Activated T-helper 17 cell treated with anti-CD3 and anti-CD28 coated beads, Interleukin-2, amount 50 U/mL, for 72 hours (primary cell): ENCODE data around the gene TNFAIP8. TPM values are rescaled to one million over a fixed set of nuclear protein-coding genes. Genes with fewer than 3 reads are reported as not detected.
A peak's percentile ranks its signal among the peaks of the same experiment; 100 is the strongest.

Source experiments
- ATAC-seq: fragments of 150-1000 bp; cut with Tn5 transposase; replicated peaks from 2 replicates; pipeline ENCODE4 v1.10.0; 2021; ENCODE audit warnings: mild to moderate bottlenecking, moderate library complexity
- H3K27ac Mint-ChIP-seq: one replicate; pipeline ENCODE4 v1.8.0; 2022; ENCODE audit warnings: mixed read lengths
- H3K27me3 Mint-ChIP-seq: one replicate; pipeline ENCODE4 v1.8.0; 2022; ENCODE audit warnings: mixed read lengths
- H3K36me3 Mint-ChIP-seq: one replicate; pipeline ENCODE4 v1.8.0; 2022; ENCODE audit warnings: low read depth, mild to moderate bottlenecking, mixed read lengths
- H3K4me1 Mint-ChIP-seq: one replicate; pipeline ENCODE4 v1.8.0; 2022; ENCODE audit warnings: mixed read lengths
- H3K4me3 Mint-ChIP-seq: one replicate; pipeline ENCODE4 v1.8.0; 2022; ENCODE audit warnings: mild to moderate bottlenecking, mixed read lengths
- H3K9me3 Mint-ChIP-seq: one replicate; pipeline ENCODE4 v1.8.0; 2022; ENCODE audit warnings: mixed read lengths
- total RNA-seq, 2 donors: library from RNA; stranded (reverse); gene quantifications; one replicate each; pipeline ENCODE4 v1.2.3, GENCODE V29; 2022

TNFAIP8 gene
- total RNA-seq, 2 donors from 2014 or later = 129 to 170 TPM

DNA sequence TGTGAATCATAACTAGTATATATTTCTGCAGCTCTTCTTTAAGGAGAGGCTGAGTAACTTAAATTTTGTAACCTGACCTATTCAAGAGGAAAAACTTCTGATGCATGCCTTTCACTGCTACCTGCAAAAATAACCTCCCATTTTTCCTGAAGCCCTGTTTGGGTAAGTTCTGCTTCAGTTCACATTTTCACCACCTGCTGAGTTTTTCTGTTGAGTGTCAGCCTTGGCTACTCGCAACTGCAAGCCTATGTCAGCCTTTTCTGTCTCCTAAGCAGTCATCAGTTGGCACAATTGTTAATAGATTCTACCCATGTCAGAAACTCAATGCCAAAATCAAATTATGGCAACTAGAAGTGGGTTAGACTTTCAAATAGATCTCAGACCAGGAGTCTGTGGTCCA, 8.2 kb upstream of the TNFAIP8 start:
- Mint-ChIP-seq H3K4me1 (peaks cover 78% of the 10 kb centered on the region), H3K27me3 (no peaks in the 10 kb centered on the region), H3K9me3 (no peaks in the 10 kb centered on the region), H3K27ac (peak overlapping the region; percentile 76), H3K36me3 (peaks cover 77% of the 10 kb centered on the region), H3K4me3 (peak overlapping the region; percentile 51)
- ATAC-seq = no peak

DNA sequence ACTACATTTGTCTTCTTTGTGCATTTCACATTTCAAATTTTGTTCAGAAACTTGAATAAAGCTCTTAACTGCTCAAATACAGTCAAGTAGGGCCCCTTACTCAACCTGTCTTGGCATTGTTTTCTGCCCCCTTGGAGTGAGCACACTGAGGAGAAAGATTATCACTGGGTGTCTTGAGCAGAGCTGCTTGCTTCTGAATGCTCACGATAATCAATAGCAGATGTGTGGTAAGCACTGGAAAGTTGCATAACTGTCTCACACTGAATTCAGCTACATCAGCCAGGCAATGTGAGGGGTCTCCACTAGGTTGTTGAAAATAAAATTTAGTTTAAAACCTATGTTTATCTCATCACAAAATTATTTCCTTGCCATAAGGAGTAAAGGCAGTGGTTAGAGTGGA, 7.8 kb upstream of the TNFAIP8 start:
- peaks cover 77% of the 10 kb centered on the region for H3K36me3 Mint-ChIP-seq
- H3K9me3 Mint-ChIP-seq = no peaks in the 10 kb centered on the region
- peak overlapping the region; percentile 68 for H3K27ac Mint-ChIP-seq
- no peaks in the 10 kb centered on the region for H3K27me3 Mint-ChIP-seq
- peaks cover 78% of the 10 kb centered on the region for H3K4me1 Mint-ChIP-seq
- peak overlapping the region; percentile 51 for H3K4me3 Mint-ChIP-seq
- no peak for ATAC-seq

DNA sequence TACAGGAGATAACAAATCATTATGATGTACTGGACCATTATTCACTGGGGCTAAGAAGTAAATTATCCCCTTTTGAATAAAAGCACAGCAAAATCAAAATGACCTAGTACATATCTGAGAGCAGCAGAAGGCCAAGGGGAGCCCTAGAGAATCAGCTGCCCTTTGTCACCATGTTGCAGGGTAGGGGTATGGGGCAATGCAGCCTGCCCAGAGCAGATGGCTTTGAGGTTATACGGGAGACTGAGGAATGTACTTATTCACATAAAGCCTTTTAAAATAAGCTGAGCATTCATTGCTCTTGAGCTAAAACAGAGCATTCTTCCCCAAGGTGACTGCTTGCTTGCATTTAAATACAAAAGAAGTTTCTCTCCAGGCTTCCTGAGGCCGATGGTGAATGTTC, 2.6 kb upstream of the TNFAIP8 start:
- peaks cover 41% of the 10 kb centered on the region for H3K4me1 Mint-ChIP-seq
- peak overlapping the region; percentile 85 for H3K4me3 Mint-ChIP-seq

DNA sequence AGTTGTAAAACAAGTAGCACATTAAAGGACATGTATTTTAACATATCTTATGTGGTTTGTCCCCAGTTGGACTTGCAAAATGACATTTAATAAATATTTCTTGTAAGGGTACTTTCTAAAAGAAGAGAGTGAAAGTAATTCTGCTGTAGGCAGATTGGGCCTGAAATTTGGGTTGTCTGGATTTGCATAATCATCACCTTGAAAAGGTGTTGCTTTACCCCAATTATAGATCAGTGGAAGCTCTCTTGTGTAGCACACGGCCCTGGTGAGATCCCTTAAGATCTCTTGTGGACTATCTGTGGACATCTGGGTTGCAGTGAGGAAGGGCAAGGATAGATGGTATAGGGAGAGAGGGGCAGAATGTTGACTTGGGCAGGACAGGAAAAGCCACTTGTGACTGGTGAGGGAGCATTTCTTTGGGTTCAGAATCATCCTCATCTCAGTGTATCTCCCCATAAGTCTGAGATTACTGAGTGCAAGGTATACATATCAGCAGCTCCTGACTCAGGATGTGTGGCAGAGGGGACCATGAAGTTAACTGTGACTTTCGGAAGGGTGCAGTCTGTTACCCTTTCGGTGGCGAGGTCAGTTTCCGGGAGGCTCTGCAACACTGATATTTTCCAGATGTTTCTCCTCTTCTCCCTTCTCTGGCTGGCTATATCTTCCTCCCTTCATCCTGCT, 2.0 kb upstream of the TNFAIP8 start:
- ATAC-seq = peak; percentile 76
- Mint-ChIP-seq H3K36me3 (peaks cover 67% of the 10 kb centered on the region), H3K4me1 (peaks cover 39% of the 10 kb centered on the region), H3K27me3 (no peaks in the 10 kb centered on the region), H3K4me3 (peak overlapping the region; percentile 85), H3K9me3 (no peaks in the 10 kb centered on the region), H3K27ac (peak overlapping the region; percentile 92)

More for the DNA sequence above, 2.6 kb upstream of the TNFAIP8 start:
- no peak for ATAC-seq
- Mint-ChIP-seq H3K36me3 (peaks cover 67% of the 10 kb centered on the region), H3K27ac (peak overlapping the region; percentile 92), H3K27me3 (no peaks in the 10 kb centered on the region), H3K9me3 (no peaks in the 10 kb centered on the region)

DNA sequence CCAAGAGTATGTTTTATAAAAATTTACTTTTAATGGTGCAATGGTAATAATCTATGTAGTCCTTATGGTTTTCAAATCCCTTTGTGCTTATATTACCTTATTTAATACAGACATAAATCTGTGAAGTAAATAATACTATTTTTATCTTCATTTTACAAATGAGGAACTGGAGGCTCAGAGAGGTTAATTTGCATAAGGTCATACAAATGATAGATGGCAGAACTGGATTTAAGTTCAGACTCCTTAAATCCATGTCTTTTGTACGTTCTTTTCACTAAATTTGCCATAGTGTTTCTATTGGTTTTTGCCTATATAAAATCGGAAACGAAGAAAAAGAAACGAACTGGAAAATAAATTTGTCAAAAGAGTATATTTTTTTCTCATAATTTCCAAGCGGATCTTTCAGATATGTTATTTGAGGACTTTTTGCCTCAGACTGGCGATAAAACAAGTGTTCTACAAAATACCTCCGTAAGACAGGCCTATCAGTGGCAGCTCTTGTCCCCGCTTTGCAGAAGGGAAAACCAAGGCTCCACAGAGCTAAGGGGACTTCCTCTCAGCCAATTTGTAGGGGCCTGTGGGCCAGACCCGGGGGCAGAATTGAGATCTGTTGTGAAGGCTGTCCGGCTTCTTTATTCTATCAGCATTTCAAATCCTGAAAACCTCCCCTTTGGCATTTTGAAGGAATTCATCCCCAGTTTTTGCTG, 1.1 kb upstream of the TNFAIP8 start:
- H3K27ac Mint-ChIP-seq = peak overlapping the region; percentile 92

DNA sequence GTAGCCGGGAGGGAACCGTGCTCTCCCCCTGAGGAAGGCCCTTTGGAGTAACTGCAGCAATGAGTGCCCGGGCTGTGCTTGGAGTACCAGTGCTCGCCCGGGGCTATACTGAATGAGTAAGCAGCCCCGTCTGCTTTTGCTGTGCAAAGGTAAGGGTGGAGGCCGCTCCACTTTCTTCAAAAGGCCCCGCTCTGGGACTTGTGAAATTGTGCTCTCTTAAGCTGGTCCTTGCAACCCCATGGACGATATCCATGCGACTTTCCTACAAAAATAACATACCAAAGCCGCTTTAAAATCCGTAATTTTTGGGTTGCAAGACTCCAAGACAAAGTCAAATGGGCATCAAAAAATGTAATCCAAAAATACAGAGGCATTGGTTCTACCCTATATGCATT, 578 bp upstream of the TNFAIP8 start:
- H3K4me3 Mint-ChIP-seq = peak overlapping the region; percentile 85
- peak; percentile 72 for ATAC-seq
- peaks cover 43% of the 10 kb centered on the region for H3K4me1 Mint-ChIP-seq
- peaks cover 67% of the 10 kb centered on the region for H3K36me3 Mint-ChIP-seq
- peak overlapping the region; percentile 92 for H3K27ac Mint-ChIP-seq
- no peaks in the 10 kb centered on the region for H3K9me3 Mint-ChIP-seq
- H3K27me3 Mint-ChIP-seq = no peaks in the 10 kb centered on the region

More for the DNA sequence above, 1.1 kb upstream of the TNFAIP8 start:
- peaks cover 67% of the 10 kb centered on the region for H3K36me3 Mint-ChIP-seq
- peaks cover 43% of the 10 kb centered on the region for H3K4me1 Mint-ChIP-seq
- H3K4me3 Mint-ChIP-seq = peak overlapping the region; percentile 85
- H3K27me3 Mint-ChIP-seq = no peaks in the 10 kb centered on the region
- no peaks in the 10 kb centered on the region for H3K9me3 Mint-ChIP-seq
- ATAC-seq = no peak

DNA sequence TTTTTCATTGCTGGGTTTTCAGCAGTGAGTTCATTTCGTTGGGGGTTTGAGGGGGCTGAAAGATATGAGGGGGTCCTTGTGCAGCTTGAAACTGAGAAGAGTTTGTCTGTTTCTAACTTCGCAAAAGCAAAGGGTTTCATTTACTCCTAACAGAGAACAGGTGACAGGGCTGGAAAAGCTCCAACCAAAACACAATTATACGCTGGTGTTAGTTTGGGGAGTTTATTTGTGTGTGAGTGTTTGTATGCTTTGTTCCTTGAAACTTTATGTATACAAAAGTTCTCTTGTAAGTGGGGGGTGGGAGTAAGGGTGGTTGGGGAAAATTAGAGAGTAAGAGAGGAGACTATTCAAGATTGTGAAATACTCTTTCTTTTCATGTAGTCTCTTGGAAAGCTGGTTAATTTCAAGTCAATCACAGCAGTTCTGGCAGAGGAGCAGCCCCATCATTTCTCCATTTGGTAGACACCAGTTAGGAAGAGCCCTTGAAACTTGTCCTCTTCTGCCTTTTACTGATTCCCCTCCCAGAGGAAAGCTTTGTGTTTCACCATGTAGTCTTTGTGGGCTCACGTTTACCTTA, 881 bp downstream of the TNFAIP8 start:
- ATAC-seq = no peak
- Mint-ChIP-seq H3K27me3 (no peaks in the 10 kb centered on the region), H3K9me3 (no peaks in the 10 kb centered on the region), H3K27ac (peak overlapping the region; percentile 92), H3K4me3 (peak overlapping the region; percentile 85), H3K36me3 (peaks cover 81% of the 10 kb centered on the region), H3K4me1 (peaks cover 50% of the 10 kb centered on the region)

DNA sequence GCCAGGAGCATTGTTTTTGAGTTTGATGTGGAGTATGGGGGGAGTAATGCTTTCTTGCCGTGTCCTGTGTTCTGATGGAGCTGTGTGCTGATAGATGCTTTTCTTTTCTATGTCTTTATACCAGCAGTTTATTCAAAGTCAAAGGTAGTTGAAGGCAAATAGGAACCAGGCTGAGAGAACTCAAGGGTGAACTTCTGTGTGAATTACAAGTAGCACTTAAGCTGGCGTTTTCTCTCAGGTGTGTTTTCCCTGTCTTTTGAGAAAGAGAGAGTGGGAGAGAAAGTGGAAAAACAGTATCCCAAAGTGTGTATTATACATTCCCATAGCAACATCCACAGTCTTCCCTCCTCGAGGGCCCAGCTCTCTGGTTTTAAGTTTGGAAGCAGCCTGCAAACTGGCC, 1.5 kb downstream of the TNFAIP8 start:
- H3K9me3 Mint-ChIP-seq = no peaks in the 10 kb centered on the region
- H3K27ac Mint-ChIP-seq = peak overlapping the region; percentile 92
- peaks cover 50% of the 10 kb centered on the region for H3K4me1 Mint-ChIP-seq
- no peaks in the 10 kb centered on the region for H3K27me3 Mint-ChIP-seq
- ATAC-seq = no peak
- peak overlapping the region; percentile 85 for H3K4me3 Mint-ChIP-seq
- H3K36me3 Mint-ChIP-seq = peaks cover 81% of the 10 kb centered on the region

DNA sequence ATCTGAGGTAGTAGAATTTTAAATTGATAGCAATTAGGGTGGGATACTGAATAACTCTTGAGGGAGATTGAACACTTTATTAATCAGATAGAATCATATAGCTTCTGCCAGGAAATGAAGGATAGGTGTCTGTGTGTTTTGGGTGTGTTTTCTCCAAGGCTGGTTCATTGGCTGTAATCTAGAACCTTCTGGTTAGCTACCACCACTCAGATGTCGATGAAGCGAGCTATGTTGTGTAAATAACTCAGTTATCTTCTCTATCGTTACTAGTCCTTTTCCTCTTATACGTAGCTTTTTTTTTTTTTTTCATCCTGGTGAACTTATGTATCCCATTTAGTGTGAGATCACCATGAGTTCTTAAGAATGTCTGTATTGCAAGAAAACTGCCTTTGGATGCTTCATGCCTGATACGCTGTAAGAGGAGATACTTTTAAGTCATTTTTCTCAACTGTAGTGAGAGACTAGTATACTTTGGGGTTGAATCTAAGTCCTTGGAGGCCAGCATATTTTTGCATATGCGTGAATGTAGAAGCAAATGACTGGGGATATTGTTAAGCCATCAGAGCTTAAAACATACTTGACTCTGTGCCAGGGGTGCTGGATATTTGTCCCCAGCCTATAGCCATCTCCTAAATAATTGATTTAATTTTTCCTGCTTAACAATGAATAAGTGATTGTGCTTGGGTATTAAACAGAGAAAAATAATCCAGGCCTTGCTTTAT, 2.1 kb downstream of the TNFAIP8 start:
- peak overlapping the region; percentile 92 for H3K27ac Mint-ChIP-seq

DNA sequence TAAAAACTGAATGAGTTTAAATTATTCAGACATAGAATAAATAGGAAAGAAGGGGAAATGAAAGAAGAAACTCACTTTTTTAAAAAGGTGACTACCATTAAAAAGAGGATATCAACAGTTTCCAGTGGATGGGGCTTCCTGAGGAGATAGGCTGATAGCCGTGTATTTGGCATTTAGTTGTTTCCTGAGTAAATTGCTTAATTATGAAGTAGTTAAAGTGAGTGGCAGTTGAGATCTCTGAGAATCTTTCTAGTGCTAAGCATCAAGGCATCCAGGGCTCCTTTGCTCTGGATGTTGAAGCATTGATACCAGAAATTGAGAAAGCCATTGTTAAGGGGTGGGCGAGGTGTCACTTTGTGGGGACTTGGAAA, 2.7 kb downstream of the TNFAIP8 start:
- Mint-ChIP-seq H3K4me1 (peaks cover 55% of the 10 kb centered on the region), H3K4me3 (peak overlapping the region; percentile 85), H3K9me3 (no peaks in the 10 kb centered on the region), H3K27me3 (no peaks in the 10 kb centered on the region), H3K27ac (peak overlapping the region; percentile 92), H3K36me3 (peaks cover 88% of the 10 kb centered on the region)
- no peak for ATAC-seq

More for the DNA sequence above, 2.1 kb downstream of the TNFAIP8 start:
- Mint-ChIP-seq H3K4me1 (peaks cover 52% of the 10 kb centered on the region), H3K36me3 (peaks cover 84% of the 10 kb centered on the region), H3K9me3 (no peaks in the 10 kb centered on the region), H3K4me3 (peak overlapping the region; percentile 85), H3K27me3 (no peaks in the 10 kb centered on the region)
- ATAC-seq = no peak

DNA sequence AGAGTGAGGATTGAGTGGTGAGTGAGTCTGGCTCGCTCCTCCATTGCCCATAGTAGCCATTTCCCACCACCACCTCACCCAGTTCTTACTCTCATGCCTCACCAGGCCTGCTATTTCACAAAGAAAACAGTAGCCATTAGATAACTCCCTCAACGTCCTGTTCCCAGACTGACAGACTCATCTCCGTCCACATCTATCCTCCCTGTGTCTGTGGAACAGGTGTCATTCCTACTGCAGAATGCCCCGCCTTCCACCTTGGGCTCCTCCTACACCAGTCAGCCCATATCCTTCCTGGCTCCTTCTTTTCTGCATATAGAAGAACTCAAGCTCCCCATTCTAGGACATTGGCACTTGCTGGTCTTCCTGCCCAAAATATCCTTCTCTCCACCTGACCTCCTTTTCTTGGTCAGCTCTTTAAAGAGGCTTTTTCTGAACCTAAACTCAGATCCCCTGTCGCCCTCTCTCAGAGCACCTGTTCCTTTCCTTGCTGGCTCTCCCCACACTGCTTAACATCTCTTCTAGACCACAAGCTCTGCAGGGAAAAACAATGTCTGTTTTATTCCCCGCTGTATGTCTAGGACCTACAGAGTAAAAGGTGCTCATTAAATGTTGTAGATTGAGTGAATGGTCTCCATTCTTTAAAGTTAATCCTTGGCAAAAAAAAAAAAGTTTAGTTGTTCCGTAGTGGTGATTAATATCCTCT, 3.2 kb downstream of the TNFAIP8 start:
- H3K27me3 Mint-ChIP-seq = no peaks in the 10 kb centered on the region
- H3K36me3 Mint-ChIP-seq = peaks cover 88% of the 10 kb centered on the region
- peak overlapping the region; percentile 92 for H3K27ac Mint-ChIP-seq
- no peaks in the 10 kb centered on the region for H3K9me3 Mint-ChIP-seq
- peak overlapping the region; percentile 85 for H3K4me3 Mint-ChIP-seq
- no peak for ATAC-seq
- H3K4me1 Mint-ChIP-seq = peaks cover 53% of the 10 kb centered on the region

DNA sequence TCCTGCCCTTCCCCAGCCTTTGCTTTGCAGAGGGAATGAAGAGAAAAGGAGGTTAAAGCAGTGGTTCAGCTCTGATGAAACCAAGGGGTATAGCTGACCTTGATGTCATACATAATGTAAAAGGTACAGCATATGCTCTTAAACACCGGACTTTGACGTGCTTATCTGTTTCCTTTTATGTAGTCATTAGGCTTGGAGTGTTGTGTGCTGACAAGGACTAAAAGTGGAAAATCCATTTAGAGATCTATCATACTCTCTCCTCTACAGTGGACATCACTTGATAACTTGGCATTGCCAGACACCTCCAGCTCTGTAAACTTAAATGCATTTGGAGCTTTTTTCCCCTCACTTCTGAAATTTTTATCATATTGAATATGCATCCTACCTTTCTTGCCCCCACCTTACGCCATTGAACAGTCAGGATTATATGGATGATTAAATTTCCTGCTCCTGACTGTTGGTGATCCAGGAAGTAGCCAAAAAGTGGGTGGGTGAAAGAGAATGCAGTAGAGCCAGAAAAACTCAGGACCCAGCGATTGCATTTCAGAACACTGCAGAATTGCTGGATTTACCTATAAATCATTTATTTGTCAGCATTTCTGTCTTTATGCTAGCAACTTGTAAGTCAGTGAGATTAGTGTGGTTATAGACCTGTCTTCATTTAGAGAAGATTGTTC, 4.1 kb downstream of the TNFAIP8 start:
- H3K9me3 Mint-ChIP-seq = no peaks in the 10 kb centered on the region
- H3K36me3 Mint-ChIP-seq = peaks cover 94% of the 10 kb centered on the region
- H3K27me3 Mint-ChIP-seq = no peaks in the 10 kb centered on the region
- peak overlapping the region; percentile 92 for H3K27ac Mint-ChIP-seq
- H3K4me3 Mint-ChIP-seq = peak overlapping the region; percentile 85
- no peak for ATAC-seq
- peaks cover 55% of the 10 kb centered on the region for H3K4me1 Mint-ChIP-seq

DNA sequence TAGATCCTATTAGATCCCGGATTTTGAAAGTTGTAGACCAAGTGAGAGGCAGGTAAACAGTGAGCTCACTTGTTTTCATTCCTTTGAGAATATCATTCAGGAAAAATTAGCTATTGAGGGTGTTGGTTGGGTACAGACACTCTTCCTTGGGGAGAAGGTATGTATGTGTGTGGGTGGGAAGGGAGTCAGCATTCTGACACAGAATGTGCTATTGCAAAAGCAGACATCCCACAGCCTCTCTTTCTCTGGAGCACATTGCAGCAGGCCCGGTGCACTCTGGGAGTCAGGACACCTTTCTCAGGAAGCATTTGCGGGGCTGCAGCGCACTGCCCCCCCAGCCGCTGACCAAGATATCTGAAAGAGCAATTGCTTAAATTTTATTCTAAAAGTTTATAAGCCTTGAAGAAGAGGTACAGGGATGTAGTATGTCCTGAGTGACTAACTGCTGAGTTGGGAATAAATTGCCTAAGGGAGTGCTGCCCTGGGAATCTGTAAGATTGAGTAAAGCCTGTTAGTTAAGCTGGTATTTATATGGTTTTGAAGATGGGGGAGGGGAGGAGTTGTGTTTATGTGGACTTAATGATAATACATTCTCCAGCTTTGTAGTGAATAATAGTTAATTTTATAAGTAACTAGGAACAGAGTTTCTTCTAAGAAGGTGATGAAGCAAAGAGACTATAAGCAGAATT, 5.2 kb downstream of the TNFAIP8 start:
- Mint-ChIP-seq H3K4me1 (peaks cover 67% of the 10 kb centered on the region), H3K27ac (peak overlapping the region; percentile 92), H3K36me3 (peaks cover 100% of the 10 kb centered on the region), H3K4me3 (peak overlapping the region; percentile 85), H3K9me3 (no peaks in the 10 kb centered on the region), H3K27me3 (no peaks in the 10 kb centered on the region)
- ATAC-seq = peak; percentile 21
